Trophoblast cell (in vitro differentiated cells and primary cell): ENCODE data around the gene ZNF784.

Experiments used
- DNase-seq, 2 donors: peaks; one replicate each; pipeline ENCODE4 v3.0.0-alpha.2; 2016
- H2AFZ ChIP-seq: 2 replicates; pipeline ENCODE4 v1.6.1; 2013; ENCODE audit warnings: low read length, moderate library complexity, mild to moderate bottlenecking; ENCODE audit not compliant: insufficient read depth, poor library complexity
- H2AK5ac ChIP-seq: 2 replicates; pipeline ENCODE4 v1.6.1; 2013; ENCODE audit warnings: mild to moderate bottlenecking, low read length
- H2BK120ac ChIP-seq: 2 replicates; pipeline ENCODE4 v1.6.1; 2013; ENCODE audit warnings: low read length, mild to moderate bottlenecking, moderate library complexity; ENCODE audit not compliant: insufficient read depth, poor library complexity
- H2BK12ac ChIP-seq: 2 replicates; pipeline ENCODE4 v1.6.1; 2013; ENCODE audit warnings: mild to moderate bottlenecking, low read length, moderate library complexity
- H2BK5ac ChIP-seq: 2 replicates; pipeline ENCODE4 v1.6.1; 2013; ENCODE audit warnings: low read length, low read depth, moderate library complexity, mild to moderate bottlenecking; ENCODE audit not compliant: poor library complexity
- H3K14ac ChIP-seq: 2 replicates; pipeline ENCODE4 v1.6.1; 2013; ENCODE audit warnings: mild to moderate bottlenecking, low read length
- H3K18ac ChIP-seq: 2 replicates; pipeline ENCODE4 v1.6.1; 2013; ENCODE audit warnings: mild to moderate bottlenecking, low read length
- H3K23ac ChIP-seq: 2 replicates; pipeline ENCODE4 v1.6.1; 2013; ENCODE audit warnings: low read length
- H3K27ac ChIP-seq: 2 replicates; pipeline ENCODE4 v1.5.1; 2013; ENCODE audit warnings: low read depth, mild to moderate bottlenecking, inconsistent platforms, low read length, moderate library complexity
- H3K27me3 ChIP-seq: 2 replicates; pipeline ENCODE4 v1.6.1; 2013; ENCODE audit warnings: inconsistent platforms, mild to moderate bottlenecking, low read length, moderate library complexity; ENCODE audit not compliant: insufficient read depth
- H3K36me3 ChIP-seq, 2 experiments: 1 replicate in 1 of 2; 2 replicates in 1 of 2; pipeline ENCODE4 v1.6.1; 2013; ENCODE audit warnings: low read length in 2 of 2, mild to moderate bottlenecking in 2 of 2, moderate library complexity in 1 of 2; ENCODE audit not compliant: insufficient read depth in 2 of 2, control insufficient read depth in 1 of 2
- H3K4ac ChIP-seq: 2 replicates; pipeline ENCODE4 v1.6.1; 2013; ENCODE audit warnings: low read depth, mild to moderate bottlenecking, low read length, moderate library complexity
- H3K4me1 ChIP-seq, 2 experiments: 1 replicate in 1 of 2; 2 replicates in 1 of 2; pipeline ENCODE4 v1.6.1; 2013; ENCODE audit warnings: low read length in 2 of 2, mild to moderate bottlenecking in 2 of 2, moderate library complexity in 1 of 2; ENCODE audit not compliant: insufficient read depth in 2 of 2, control insufficient read depth in 1 of 2
- H3K4me2 ChIP-seq: 2 replicates; pipeline ENCODE4 v1.6.1; 2013; ENCODE audit warnings: inconsistent platforms, mild to moderate bottlenecking, low read length, moderate library complexity
- H3K4me3 ChIP-seq: 2 replicates; pipeline ENCODE4 v1.5.1; 2013; ENCODE audit warnings: mild to moderate bottlenecking, low read depth, low read length, inconsistent platforms
- H3K79me1 ChIP-seq: one replicate; pipeline ENCODE4 v1.6.1; 2013; ENCODE audit warnings: low read length
- H3K79me2 ChIP-seq: 2 replicates; pipeline ENCODE4 v1.6.1; 2013; ENCODE audit warnings: low read length, mild to moderate bottlenecking; ENCODE audit not compliant: control insufficient read depth, insufficient read depth, poor library complexity
- H3K9ac ChIP-seq: 2 replicates; pipeline ENCODE4 v1.6.1; 2013; ENCODE audit warnings: mild to moderate bottlenecking, low read length
- H3K9me3 ChIP-seq: 2 replicates; pipeline ENCODE4 v1.6.1; 2013; ENCODE audit warnings: low read depth, mild to moderate bottlenecking, control low read depth, inconsistent platforms, low read length; ENCODE audit not compliant: insufficient read depth
- H4K12ac ChIP-seq: 2 replicates; pipeline ENCODE4 v1.6.1; 2013; ENCODE audit warnings: low read depth, mild to moderate bottlenecking, low read length, moderate library complexity
- H4K8ac ChIP-seq: 2 replicates; pipeline ENCODE4 v1.6.1; 2013; ENCODE audit warnings: low read depth, mild to moderate bottlenecking, low read length, moderate library complexity
- H4K91ac ChIP-seq: one replicate; pipeline ENCODE4 v1.6.1; 2013; ENCODE audit warnings: low read depth, mild to moderate bottlenecking, low read length, moderate library complexity
- WGBS: extraction: QIAGEN DNeasy Blood & Tissue Kit; methylation state at CpG from one replicate; pipeline ENCODE4 v1.1.7; 2013; ENCODE audit warnings: missing lambda C conversion rate; ENCODE audit not compliant: insufficient read length, insufficient coverage; ENCODE audit errors: extremely low coverage; 5-methylcytosine and 5-hydroxymethylcytosine counted together

Gene ZNF784

GRCh38 chr19:55593096-55593772, 31.1 kb downstream of the ZNF784 start:
- Histone ChIP-seq H4K91ac (no peak overlapping the region), H3K4ac (no peak overlapping the region), H2BK5ac (no peak overlapping the region), H3K14ac (no peak overlapping the region), H2AK5ac (no peak overlapping the region), H3K27me3 (no peaks in the 10 kb centered on the region), H3K4me3 (no peak overlapping the region), H2BK120ac (no peak overlapping the region), H3K9ac (no peak overlapping the region), H4K8ac (no peak overlapping the region), H2AFZ (no peak overlapping the region), H3K18ac (no peak overlapping the region), H3K27ac (no peak overlapping the region), H2BK12ac (no peak overlapping the region), H4K12ac (no peak overlapping the region), H3K36me3 (peaks cover 35 to 49% of the 10 kb centered on the region in 2 experiments), H3K79me1 (no peaks in the 10 kb centered on the region), H3K9me3 (peaks cover 3% of the 10 kb centered on the region), H3K4me2 (no peak overlapping the region), H3K4me1 (no peaks in the 10 kb centered on the region), H3K23ac (no peak overlapping the region), H3K79me2 (no peaks in the 10 kb centered on the region)
- WGBS, result no CpG with 5 or more reads among the region's 68 CpGs
- no peak for DNase-seq

- no peak overlapping the region for H3K9ac ChIP-seq
- H3K27me3 ChIP-seq, result no peaks in the 10 kb centered on the region
- DNase-seq, result no peak
- H3K27ac ChIP-seq, result no peak overlapping the region
- H4K91ac ChIP-seq, result no peak overlapping the region
- no peaks in the 10 kb centered on the region for H3K4me1 ChIP-seq
- no peak overlapping the region for H2AK5ac ChIP-seq
- peaks cover 3% of the 10 kb centered on the region for H3K9me3 ChIP-seq
- no peak overlapping the region for H3K4me3 ChIP-seq
- no peak overlapping the region for H2BK5ac ChIP-seq
- no peaks in the 10 kb centered on the region for H3K79me1 ChIP-seq
- no peak overlapping the region for H3K18ac ChIP-seq
- H4K12ac ChIP-seq, result no peak overlapping the region
- H3K23ac ChIP-seq, result no peak overlapping the region
- H3K4ac ChIP-seq, result no peak overlapping the region
- H4K8ac ChIP-seq, result no peak overlapping the region
- H3K36me3 ChIP-seq, result peaks cover 33 to 48% of the 10 kb centered on the region in 2 experiments
- H2BK120ac ChIP-seq, result no peak overlapping the region
- no peak overlapping the region for H3K4me2 ChIP-seq
- no peaks in the 10 kb centered on the region for H3K79me2 ChIP-seq
- H2BK12ac ChIP-seq, result no peak overlapping the region
- no CpG with 5 or more reads among the region's 73 CpGs for WGBS
- H3K14ac ChIP-seq, result no peak overlapping the region
- no peak overlapping the region for H2AFZ ChIP-seq
Observed at GRCh38 chr19:55592391-55593090, 31.8 kb downstream of the ZNF784 start.

GRCh38 chr19:55591555-55591954, 32.8 kb downstream of the ZNF784 start:
- H2BK12ac ChIP-seq, result no peak overlapping the region
- H3K4me3 ChIP-seq, result no peak overlapping the region
- H2AK5ac ChIP-seq, result no peak overlapping the region
- no peak overlapping the region for H2BK120ac ChIP-seq
- H3K4ac ChIP-seq, result no peak overlapping the region
- no peak overlapping the region for H4K8ac ChIP-seq
- no peak overlapping the region for H3K27ac ChIP-seq
- H3K27me3 ChIP-seq, result no peaks in the 10 kb centered on the region
- H3K79me1 ChIP-seq, result peaks cover 6% of the 10 kb centered on the region
- H2BK5ac ChIP-seq, result no peak overlapping the region
- H4K12ac ChIP-seq, result no peak overlapping the region
- peaks cover 3% of the 10 kb centered on the region for H3K9me3 ChIP-seq
- DNase-seq, result no peak
- no peak overlapping the region for H3K9ac ChIP-seq
- H3K23ac ChIP-seq, result no peak overlapping the region
- H4K91ac ChIP-seq, result no peak overlapping the region
- no peak overlapping the region for H2AFZ ChIP-seq
- H3K79me2 ChIP-seq, result no peaks in the 10 kb centered on the region
- H3K14ac ChIP-seq, result no peak overlapping the region
- no CpG with 5 or more reads among the region's 10 CpGs for WGBS
- peaks cover 5 to 6% of the 10 kb centered on the region in 2 experiments for H3K4me1 ChIP-seq
- H3K4me2 ChIP-seq, result no peak overlapping the region
- H3K36me3 ChIP-seq, result peaks cover 27 to 42% of the 10 kb centered on the region in 2 experiments
- no peak overlapping the region for H3K18ac ChIP-seq

GRCh38 chr19:55590617-55591016, 33.7 kb downstream of the ZNF784 start:
- no peak overlapping the region for H3K18ac ChIP-seq
- DNase-seq, result no peak
- peaks cover 20 to 33% of the 10 kb centered on the region in 2 experiments for H3K36me3 ChIP-seq
- peaks cover 9% of the 10 kb centered on the region for H3K79me1 ChIP-seq
- no peak overlapping the region for H4K8ac ChIP-seq
- no peak overlapping the region for H3K27ac ChIP-seq
- H2BK120ac ChIP-seq, result no peak overlapping the region
- no peak overlapping the region for H2BK5ac ChIP-seq
- H3K79me2 ChIP-seq, result no peaks in the 10 kb centered on the region
- no peak overlapping the region for H3K23ac ChIP-seq
- no peaks in the 10 kb centered on the region for H3K9me3 ChIP-seq
- H3K4me1 ChIP-seq, result peaks cover 5 to 11% of the 10 kb centered on the region in 2 experiments
- no peak overlapping the region for H2AK5ac ChIP-seq
- no peak overlapping the region for H3K4ac ChIP-seq
- no peak overlapping the region for H4K12ac ChIP-seq
- H3K9ac ChIP-seq, result no peak overlapping the region
- H3K4me3 ChIP-seq, result no peak overlapping the region
- no peak overlapping the region for H3K14ac ChIP-seq
- no peaks in the 10 kb centered on the region for H3K27me3 ChIP-seq
- H2AFZ ChIP-seq, result no peak overlapping the region
- H3K4me2 ChIP-seq, result no peak overlapping the region
- no peak overlapping the region for H2BK12ac ChIP-seq
- H4K91ac ChIP-seq, result no peak overlapping the region
- WGBS, result no CpG with 5 or more reads among the region's 10 CpGs
